ENCODE data around the gene SERPINB5.

- TF ChIP-seq POLR2A (IDR thresholded peaks at IDR 0.05) = no peak
- no peak for TF ChIP-seq CTCF (IDR thresholded peaks at IDR 0.05)
- TF ChIP-seq EP300 (IDR thresholded peaks at IDR 0.05) = no peak
- TF ChIP-seq POLR2AphosphoS5 (IDR thresholded peaks at IDR 0.05) = no peak
These were observed 38.6 kb upstream of the SERPINB5 start for GRCh38 chr18:63438181-63438580.
